OCI-LY3 (cell line): ENCODE data around the gene MGST3.
A peak's percentile ranks its signal among the peaks of the same experiment; 100 is the strongest.

ENCODE experiments used
- H2AFZ ChIP-seq: fragments of 200-600, 300-600 bp; shearing (Covaris generic); 2 replicates; pipeline ENCODE4 v1.6.0; 2014; ENCODE audit warnings: antibody characterized with exemption, low read depth, low read length
- H3K27ac ChIP-seq: fragments of 200-600, 300-600 bp; sonication (generic); 2 replicates; pipeline ENCODE4 v1.5.1; 2014; ENCODE audit warnings: mild to moderate bottlenecking, low read length, moderate library complexity, mixed read lengths
- H3K27me3 ChIP-seq: fragments of 200-600, 300-600 bp; sonication (generic); 2 replicates; pipeline ENCODE4 v1.6.1; 2014; ENCODE audit warnings: low read depth, low read length, mixed read lengths
- H3K36me3 ChIP-seq: fragments of 200-600, 300-600 bp; sonication (generic); replicated peaks from 2 replicates; pipeline ENCODE3; 2014; ENCODE audit warnings: low read depth, low read length, mixed read lengths
- H3K4me1 ChIP-seq: fragments of 300-600, 200-600 bp; sonication (generic); 2 replicates; pipeline ENCODE4 v1.6.1; 2014; ENCODE audit warnings: low read length, mixed read lengths
- H3K4me2 ChIP-seq: fragments of 200-600, 300-600 bp; sonication (generic); 2 replicates; pipeline ENCODE4 v1.6.1; 2014; ENCODE audit warnings: low read length, mixed read lengths
- H3K4me3 ChIP-seq: fragments of 300-600, 200-600 bp; sonication (generic); 2 replicates; pipeline ENCODE4 v1.5.1; 2014; ENCODE audit warnings: antibody characterized with exemption, mild to moderate bottlenecking, low read length, moderate library complexity
- H3K79me2 ChIP-seq: fragments of 300-600, 200-600 bp; shearing (Covaris generic); 2 replicates; pipeline ENCODE4 v1.6.1; 2014; ENCODE audit warnings: mild to moderate bottlenecking, low read length, mixed read lengths
- H3K9ac ChIP-seq: fragments of 300-600, 200-600 bp; shearing (Covaris generic); 2 replicates; pipeline ENCODE4 v1.6.0; 2014; ENCODE audit warnings: mild to moderate bottlenecking, low read length, moderate library complexity
- H3K9me3 ChIP-seq: fragments of 200-600, 300-600 bp; shearing (Covaris generic); 2 replicates; pipeline ENCODE4 v1.6.1; 2014; ENCODE audit warnings: low read length, mixed read lengths; ENCODE audit not compliant: insufficient read depth
- H4K20me1 ChIP-seq: fragments of 200-600, 300-600 bp; sonication (generic); 2 replicates; pipeline ENCODE4 v1.6.1; 2016; ENCODE audit warnings: low read length, mixed read lengths; ENCODE audit not compliant: insufficient read depth
- CTCF ChIP-seq: fragments of 200-600, 300-600 bp; sonication (generic); IDR thresholded peaks from 2 replicates; pipeline ENCODE4 v1.5.1; 2014; ENCODE audit warnings: antibody characterized with exemption, low read length, low read depth
- EZH2phosphoT487 ChIP-seq: fragments of 200-600 bp; shearing (Covaris generic); IDR thresholded peaks from 2 replicates; pipeline ENCODE4 v1.6.1; 2018; ENCODE audit warnings: antibody characterized with exemption, mixed run types, low read depth

MGST3 gene

GRCh38 chr1:165629848-165630628 is 996 bp upstream of the MGST3 start:
- no peak for TF ChIP-seq EZH2phosphoT487
- TF ChIP-seq CTCF: no peak
- H3K4me3 ChIP-seq: peak overlapping the region; percentile 92
- peak overlapping the region; percentile 93 for H3K9ac ChIP-seq
- H3K27me3 ChIP-seq: peaks cover 36% of the 10 kb centered on the region
- peaks cover 20% of the 10 kb centered on the region; the same call in 1 of the 2 replicates for H4K20me1 ChIP-seq
- H3K27ac ChIP-seq: peak overlapping the region; percentile 69
- H3K4me1 ChIP-seq: peaks cover 32% of the 10 kb centered on the region
- peak overlapping the region; percentile 98 for H3K4me2 ChIP-seq
- no peaks in the 10 kb centered on the region for H3K79me2 ChIP-seq
- H3K9me3 ChIP-seq: no peaks in the 10 kb centered on the region
- no peaks in the 10 kb centered on the region for H3K36me3 ChIP-seq
- peak overlapping the region; percentile 95 for H2AFZ ChIP-seq

- Histone ChIP-seq H3K9me3 (no peaks in the 10 kb centered on the region), H3K4me1 (peaks cover 46% of the 10 kb centered on the region), H3K36me3 (no peaks in the 10 kb centered on the region), H3K9ac (peak overlapping the region; percentile 93), H3K27ac (no peak overlapping the region), H3K4me3 (peak overlapping the region; percentile 92), H3K27me3 (peaks cover 42% of the 10 kb centered on the region), H3K4me2 (peak overlapping the region; percentile 98), H4K20me1 (peaks cover 25% of the 10 kb centered on the region; the same call in 1 of the 2 replicates), H3K79me2 (no peaks in the 10 kb centered on the region), H2AFZ (peak overlapping the region; percentile 88)
- TF ChIP-seq CTCF: peak; percentile 18
- TF ChIP-seq EZH2phosphoT487: no peak
Observed at GRCh38 chr1:165631342-165632151, 513 bp downstream of the MGST3 start.

- no peak overlapping the region for H3K27ac ChIP-seq
- TF ChIP-seq CTCF (no peak), EZH2phosphoT487 (no peak)
- peaks cover 48% of the 10 kb centered on the region for H3K27me3 ChIP-seq
- H2AFZ ChIP-seq: no peak overlapping the region
- no peaks in the 10 kb centered on the region for H3K36me3 ChIP-seq
- H3K9me3 ChIP-seq: no peaks in the 10 kb centered on the region
- H4K20me1 ChIP-seq: peaks cover 25% of the 10 kb centered on the region; the same call in 1 of the 2 replicates
- H3K4me1 ChIP-seq: peaks cover 46% of the 10 kb centered on the region
- peak overlapping the region; percentile 98 for H3K4me2 ChIP-seq
- peak overlapping the region; percentile 92 for H3K4me3 ChIP-seq
- no peaks in the 10 kb centered on the region for H3K79me2 ChIP-seq
- peak overlapping the region; percentile 93; the same call in 1 of the 2 replicates for H3K9ac ChIP-seq
Observed at GRCh38 chr1:165632152-165632469, 1.1 kb downstream of the MGST3 start.

GRCh38 chr1:165632491-165632890 is 1.5 kb downstream of the MGST3 start:
- no peak overlapping the region for H3K9ac ChIP-seq
- H3K27ac ChIP-seq: no peak overlapping the region
- H3K79me2 ChIP-seq: no peaks in the 10 kb centered on the region
- H3K4me2 ChIP-seq: peak overlapping the region; percentile 98
- TF ChIP-seq EZH2phosphoT487: no peak
- TF ChIP-seq CTCF: no peak
- peaks cover 52% of the 10 kb centered on the region for H3K27me3 ChIP-seq
- H3K4me1 ChIP-seq: peaks cover 46% of the 10 kb centered on the region
- H3K9me3 ChIP-seq: no peaks in the 10 kb centered on the region
- H2AFZ ChIP-seq: no peak overlapping the region
- H3K4me3 ChIP-seq: peak overlapping the region; percentile 92
- H3K36me3 ChIP-seq: no peaks in the 10 kb centered on the region
- peaks cover 29% of the 10 kb centered on the region; the same call in 1 of the 2 replicates for H4K20me1 ChIP-seq
